Measurements from ENCODE around the gene SETX. TPM values are rescaled to one million over a fixed set of nuclear protein-coding genes. Genes with fewer than 3 reads are reported as not detected.

Gene SETX
- total and polyA plus RNA-seq, 10 of the 15 experiments (the other 5 are each of a cell fraction or from before 2014, with no cell fraction given), result 15.8 to 75.7 (median 37.0) TPM

DNA sequence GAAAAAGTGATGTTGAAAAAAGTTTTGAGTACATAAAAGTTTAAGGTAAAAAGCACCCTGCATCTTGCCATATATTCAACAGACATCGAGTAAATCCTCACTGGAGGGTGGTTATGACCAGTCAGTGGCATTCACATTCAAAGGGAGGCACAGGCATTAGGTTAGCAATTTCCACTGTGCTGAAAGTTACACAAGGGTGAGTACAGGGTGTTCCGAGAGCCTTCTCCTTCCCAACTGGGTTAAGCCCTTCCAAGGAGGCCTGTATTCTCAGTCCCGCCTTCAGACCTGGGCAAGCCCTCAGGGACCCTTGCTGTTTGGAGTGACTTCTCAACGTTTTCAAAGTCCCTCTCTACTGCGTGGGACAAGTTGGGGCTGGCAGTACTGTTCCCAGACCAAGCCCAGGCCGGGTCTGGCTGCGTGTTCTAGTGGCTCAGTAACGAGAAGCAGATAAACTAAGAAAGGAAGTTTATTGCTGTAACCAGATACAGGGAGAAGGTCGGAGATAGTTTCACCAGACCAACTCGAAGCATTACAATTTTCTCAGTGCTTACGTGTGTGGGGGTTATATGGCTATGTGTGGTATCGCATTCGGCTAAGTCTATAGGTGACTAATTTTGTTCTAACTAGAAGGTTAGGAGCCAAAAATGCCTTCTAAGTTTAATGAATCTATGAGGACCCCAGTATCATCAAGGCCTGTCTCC lies 13.0 kb upstream of the SETX start:
- FAIRE-seq, result no peak
- no peak for TF ChIP-seq MTA3 (IDR thresholded peaks at IDR 0.05; ENCODE audit: borderline replicate concordance, low read length)
- TF ChIP-seq, protein P1, sequence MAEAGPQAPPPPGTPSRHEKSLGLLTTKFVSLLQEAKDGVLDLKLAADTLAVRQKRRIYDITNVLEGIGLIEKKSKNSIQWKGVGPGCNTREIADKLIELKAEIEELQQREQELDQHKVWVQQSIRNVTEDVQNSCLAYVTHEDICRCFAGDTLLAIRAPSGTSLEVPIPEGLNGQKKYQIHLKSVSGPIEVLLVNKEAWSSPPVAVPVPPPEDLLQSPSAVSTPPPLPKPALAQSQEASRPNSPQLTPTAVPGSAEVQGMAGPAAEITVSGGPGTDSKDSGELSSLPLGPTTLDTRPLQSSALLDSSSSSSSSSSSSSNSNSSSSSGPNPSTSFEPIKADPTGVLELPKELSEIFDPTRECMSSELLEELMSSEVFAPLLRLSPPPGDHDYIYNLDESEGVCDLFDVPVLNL (IDR thresholded peaks at IDR 0.05; ENCODE audit: low read depth, low read length), result no peak
- TF ChIP-seq YBX1 (IDR thresholded peaks at IDR 0.05), result no peak
- no peak for TF ChIP-seq ZBED1 (IDR thresholded peaks at IDR 0.05; ENCODE audit: borderline replicate concordance)
- no peak for TF ChIP-seq ZNF384 (IDR thresholded peaks at IDR 0.05; ENCODE audit: borderline replicate concordance, low read depth, low read length)
- no peak for TF ChIP-seq KDM1A (IDR thresholded peaks at IDR 0.05; ENCODE audit: borderline replicate concordance)
- TF ChIP-seq EED (IDR thresholded peaks at IDR 0.05; ENCODE audit: low read depth), result no peak
- Histone ChIP-seq H2AFZ (ENCODE audit: control insufficient read depth, low read depth, low read length) (no peak overlapping the region), H3K4me3 (no peak overlapping the region), H3K4me1 (ENCODE audit: control insufficient read depth, insufficient read depth, low read length) (peaks cover 6% of the 10 kb centered on the region), H3K36me3 (ENCODE audit: control insufficient read depth in 2 of 2, insufficient read depth in 2 of 2, low read length in 1 of 2) (no peaks in the 10 kb centered on the region), H3K27me3 (replicated peaks in 1 of 2; ENCODE audit: control insufficient read depth in 2 of 2, insufficient read depth in 2 of 2, low read length in 1 of 2) (no peaks in the 10 kb centered on the region), H3K4me2 (ENCODE audit: control insufficient read depth, insufficient read depth) (no peak overlapping the region), H4K20me1 (ENCODE audit: control insufficient read depth, insufficient read depth) (no peaks in the 10 kb centered on the region), H3K79me2 (ENCODE audit: control insufficient read depth, insufficient read depth, low read length) (no peaks in the 10 kb centered on the region), H3K9me3 (replicated peaks; ENCODE audit: control insufficient read depth, insufficient read depth, low read length) (no peaks in the 10 kb centered on the region), H3K9ac (ENCODE audit: control insufficient read depth, insufficient read depth, low read length) (no peak overlapping the region), H3K27ac (ENCODE audit: control insufficient read depth, insufficient read depth) (no peak overlapping the region)
- SMC1A ChIA-PET (ENCODE audit: uncharacterized antibody, unreplicated experiment), result interaction anchor here (1.1 kb wide), 1 partner anchor 14 kb away, joined by 3 read pairs; no protein-coding TSS in a partner anchor
- in situ Hi-C loops (cut with MboI), result no loop called here
- intact Hi-C loops (cut with micrococcal nuclease; ENCODE audit: unreplicated experiment), result no loop called here
- WGBS (ENCODE audit: insufficient coverage, insufficient replicate concordance, low lambda C conversion rate, missing lambda C conversion rate), result 78% methylated on average over 13 of the region's 13 CpGs
- POLR2A ChIA-PET, result no interaction called here
- no peak for ATAC-seq
- RAD21 ChIA-PET (ENCODE audit: unreplicated experiment), result no interaction called here
- DNase-seq (ENCODE audit: low read depth, low spot score), result no peak
- no TSS peak for BruUV-seq (replicated peaks)
- CTCF ChIA-PET, result interaction anchor here (1.4 kb wide), 1 partner anchor 16 kb away, joined by 3 read pairs; no protein-coding TSS in a partner anchor

Measured in GM12878 (cell line).